Erythroblast (primary cell): ENCODE data around the gene R3HDM2.

Source experiments
- GATA1 ChIP-seq: IDR thresholded peaks from 2 replicates; pipeline ENCODE4 v1.6.1; 2011; ENCODE audit warnings: low read depth, mild to moderate bottlenecking, control low read depth, low read length, moderate library complexity
- POLR2A ChIP-seq: IDR thresholded peaks from 2 replicates; pipeline ENCODE4 v1.6.1; 2011; ENCODE audit warnings: mild to moderate bottlenecking, low read length

DNA sequence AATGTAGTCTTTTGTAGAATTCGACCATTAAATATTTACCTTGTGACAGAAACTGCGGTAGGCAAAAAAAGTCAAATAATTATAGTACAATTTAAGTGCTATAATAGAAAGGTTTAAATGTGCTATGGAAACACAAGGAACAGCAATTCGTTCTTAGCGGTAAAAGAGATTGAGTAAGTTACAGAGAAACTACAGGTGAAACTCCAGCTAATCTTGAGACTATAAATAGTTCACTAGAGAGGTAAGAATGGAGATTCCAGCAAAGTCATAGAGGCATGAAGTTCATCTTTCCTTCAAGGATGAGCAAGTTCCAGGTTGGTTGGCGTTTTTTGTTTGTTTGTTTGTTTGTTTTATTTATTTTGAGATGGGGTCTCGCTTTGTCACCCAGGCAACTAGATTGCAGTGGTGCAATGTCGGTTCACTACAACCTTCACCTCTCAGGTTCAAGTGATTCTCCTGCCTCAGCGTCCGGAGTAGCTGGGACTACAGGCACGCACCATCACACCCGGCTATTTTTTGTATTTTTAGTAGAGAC lies 878 bp upstream of the R3HDM2 start:
- no peak for TF ChIP-seq POLR2A
- TF ChIP-seq GATA1: no peak
